Measurements from ENCODE around the gene DLG5.

DNA sequence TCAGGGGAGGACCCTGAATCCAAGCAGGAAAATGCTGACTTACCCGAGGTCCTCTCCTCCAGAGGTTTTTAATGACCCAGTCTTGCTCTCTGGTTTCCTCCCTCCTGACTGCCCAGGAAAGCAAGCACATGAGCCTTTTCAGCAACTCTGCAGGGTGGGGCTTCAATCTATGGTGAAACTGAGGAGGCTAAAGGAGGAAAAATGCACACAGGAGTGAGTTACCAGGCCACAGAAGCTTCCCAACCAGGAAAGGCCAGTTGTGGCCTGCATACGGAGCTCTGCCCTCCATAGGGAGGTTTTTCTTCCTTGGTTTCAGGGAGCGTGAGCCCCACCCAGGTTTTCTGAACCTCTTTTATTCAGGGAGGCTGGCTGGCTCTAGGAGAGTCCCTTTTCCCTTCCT is 14.1 kb upstream of the DLG5 start:
- no peak for TF ChIP-seq POLR2A (IDR thresholded peaks at IDR 0.05; ENCODE audit: low read length)
- no peak for TF ChIP-seq GATA1 (IDR thresholded peaks at IDR 0.05; ENCODE audit: low read depth, low read length)

Data from erythroblast (primary cell).